Measurements from ENCODE around the gene GSTM1. TPM values are rescaled to one million over a fixed set of nuclear protein-coding genes. Genes with fewer than 3 reads are reported as not detected.

GSTM1 gene
- total RNA-seq, 4 donors from 2014 or later, result 93.7 TPM; not detected in 3

GRCh38 chr1:109726728-109727373, 39.2 kb downstream of the GSTM1 start:
- DNase-seq, result no peak
- TF ChIP-seq, protein P1, sequence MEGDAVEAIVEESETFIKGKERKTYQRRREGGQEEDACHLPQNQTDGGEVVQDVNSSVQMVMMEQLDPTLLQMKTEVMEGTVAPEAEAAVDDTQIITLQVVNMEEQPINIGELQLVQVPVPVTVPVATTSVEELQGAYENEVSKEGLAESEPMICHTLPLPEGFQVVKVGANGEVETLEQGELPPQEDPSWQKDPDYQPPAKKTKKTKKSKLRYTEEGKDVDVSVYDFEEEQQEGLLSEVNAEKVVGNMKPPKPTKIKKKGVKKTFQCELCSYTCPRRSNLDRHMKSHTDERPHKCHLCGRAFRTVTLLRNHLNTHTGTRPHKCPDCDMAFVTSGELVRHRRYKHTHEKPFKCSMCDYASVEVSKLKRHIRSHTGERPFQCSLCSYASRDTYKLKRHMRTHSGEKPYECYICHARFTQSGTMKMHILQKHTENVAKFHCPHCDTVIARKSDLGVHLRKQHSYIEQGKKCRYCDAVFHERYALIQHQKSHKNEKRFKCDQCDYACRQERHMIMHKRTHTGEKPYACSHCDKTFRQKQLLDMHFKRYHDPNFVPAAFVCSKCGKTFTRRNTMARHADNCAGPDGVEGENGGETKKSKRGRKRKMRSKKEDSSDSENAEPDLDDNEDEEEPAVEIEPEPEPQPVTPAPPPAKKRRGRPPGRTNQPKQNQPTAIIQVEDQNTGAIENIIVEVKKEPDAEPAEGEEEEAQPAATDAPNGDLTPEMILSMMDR (IDR thresholded peaks at IDR 0.05), result no peak
- no peak for TF ChIP-seq POLR2A (IDR thresholded peaks at IDR 0.05)
- Histone ChIP-seq H3K9me3 (no peaks in the 10 kb centered on the region), H3K27me3 (no peaks in the 10 kb centered on the region), H3K4me3 (no peak overlapping the region), H3K4me1 (no peaks in the 10 kb centered on the region), H3K36me3 (no peaks in the 10 kb centered on the region), H3K27ac (no peak overlapping the region)

- Histone ChIP-seq H3K4me1 (no peaks in the 10 kb centered on the region), H3K27ac (no peak overlapping the region), H3K27me3 (no peaks in the 10 kb centered on the region)
Observed at GRCh38 chr1:109728870-109729269, 41.3 kb downstream of the GSTM1 start.

GRCh38 chr1:109730666-109731065, 43.0 kb downstream of the GSTM1 start:
- no peaks in the 10 kb centered on the region for H3K36me3 ChIP-seq
- no peaks in the 10 kb centered on the region for H3K9me3 ChIP-seq
- no peaks in the 10 kb centered on the region for H3K4me1 ChIP-seq
- no peaks in the 10 kb centered on the region for H3K27me3 ChIP-seq
- DNase-seq, result no peak
- TF ChIP-seq POLR2A (IDR thresholded peaks at IDR 0.05), result no peak
- TF ChIP-seq, protein P1 (IDR thresholded peaks at IDR 0.05), result no peak
- H3K4me3 ChIP-seq, result no peak overlapping the region
- no peak overlapping the region for H3K27ac ChIP-seq

More at GRCh38 chr1:109728870-109729269, 41.3 kb downstream of the GSTM1 start:
- H3K36me3 ChIP-seq, result no peaks in the 10 kb centered on the region
- TF ChIP-seq POLR2A (IDR thresholded peaks at IDR 0.05), result no peak
- TF ChIP-seq, protein P1 (IDR thresholded peaks at IDR 0.05), result no peak
- DNase-seq, result no peak
- no peaks in the 10 kb centered on the region for H3K9me3 ChIP-seq
- no peak overlapping the region for H3K4me3 ChIP-seq

- no peaks in the 10 kb centered on the region for H3K9me3 ChIP-seq
- H3K27ac ChIP-seq, result no peak overlapping the region
- H3K27me3 ChIP-seq, result no peaks in the 10 kb centered on the region
- H3K36me3 ChIP-seq, result peaks cover 0 to 8% (median 0%) of the 10 kb centered on the region in 3 donors
- TF ChIP-seq, protein P1 (IDR thresholded peaks at IDR 0.05), result no peak
- no peak for TF ChIP-seq POLR2A (IDR thresholded peaks at IDR 0.05)
- H3K4me1 ChIP-seq, result no peaks in the 10 kb centered on the region
- no peak overlapping the region for H3K4me3 ChIP-seq
- DNase-seq, result no peak
Observed at GRCh38 chr1:109732390-109732881, 44.8 kb downstream of the GSTM1 start.

- TF ChIP-seq, protein P1 (IDR thresholded peaks at IDR 0.05), result no peak
- TF ChIP-seq POLR2A (IDR thresholded peaks at IDR 0.05), result no peak
- Histone ChIP-seq H3K9me3 (no peaks in the 10 kb centered on the region), H3K4me1 (no peaks in the 10 kb centered on the region), H3K27me3 (no peaks in the 10 kb centered on the region), H3K27ac (no peak overlapping the region), H3K36me3 (peaks cover 0 to 8% (median 0%) of the 10 kb centered on the region in 3 donors), H3K4me3 (no peak overlapping the region)
- no peak for DNase-seq
Observed at GRCh38 chr1:109733236-109733870, 45.7 kb downstream of the GSTM1 start.

All from Peyer's patch (tissue), 4 donors.